ENCODE data around the gene GNLY.

GNLY gene

GRCh38 chr2:85730686-85731230 is 36.6 kb downstream of the GNLY start:
- DNase-seq, result no peak

GRCh38 chr2:85731606-85732005 is 37.4 kb downstream of the GNLY start:
- DNase-seq, result no peak

DNA sequence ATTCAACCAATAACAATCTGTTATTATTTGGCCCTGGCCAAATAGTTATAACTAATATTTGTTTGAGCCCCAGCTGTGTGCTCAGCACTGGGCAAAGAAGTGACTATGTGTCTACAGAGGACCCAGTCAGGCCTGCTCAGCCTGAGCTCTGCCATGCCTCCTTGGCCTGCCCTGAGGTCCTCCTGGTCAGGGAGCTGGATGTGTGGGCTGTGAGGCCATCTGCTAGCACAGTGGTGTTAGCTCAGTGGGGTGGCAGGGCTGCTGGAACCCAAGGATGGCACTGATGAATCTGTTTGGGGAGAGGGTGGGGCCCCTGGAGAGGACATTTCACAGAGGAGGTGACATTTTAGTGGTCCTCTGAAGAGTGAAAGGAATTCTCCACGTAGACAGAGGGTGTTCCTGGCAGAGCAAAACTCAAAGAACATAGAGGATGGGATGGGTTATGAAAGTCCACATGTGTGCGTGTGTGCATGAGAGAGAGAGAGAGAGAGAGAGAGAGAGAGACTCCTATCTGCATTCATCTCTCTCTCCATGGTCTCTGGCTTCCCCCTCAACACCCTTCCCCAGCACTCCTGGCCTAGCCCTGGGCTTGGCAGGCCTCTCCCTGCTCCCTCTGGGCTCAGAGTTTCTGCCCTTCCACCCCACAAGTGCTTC is 38.4 kb downstream of the GNLY start:
- DNase-seq, result no peak

DNA sequence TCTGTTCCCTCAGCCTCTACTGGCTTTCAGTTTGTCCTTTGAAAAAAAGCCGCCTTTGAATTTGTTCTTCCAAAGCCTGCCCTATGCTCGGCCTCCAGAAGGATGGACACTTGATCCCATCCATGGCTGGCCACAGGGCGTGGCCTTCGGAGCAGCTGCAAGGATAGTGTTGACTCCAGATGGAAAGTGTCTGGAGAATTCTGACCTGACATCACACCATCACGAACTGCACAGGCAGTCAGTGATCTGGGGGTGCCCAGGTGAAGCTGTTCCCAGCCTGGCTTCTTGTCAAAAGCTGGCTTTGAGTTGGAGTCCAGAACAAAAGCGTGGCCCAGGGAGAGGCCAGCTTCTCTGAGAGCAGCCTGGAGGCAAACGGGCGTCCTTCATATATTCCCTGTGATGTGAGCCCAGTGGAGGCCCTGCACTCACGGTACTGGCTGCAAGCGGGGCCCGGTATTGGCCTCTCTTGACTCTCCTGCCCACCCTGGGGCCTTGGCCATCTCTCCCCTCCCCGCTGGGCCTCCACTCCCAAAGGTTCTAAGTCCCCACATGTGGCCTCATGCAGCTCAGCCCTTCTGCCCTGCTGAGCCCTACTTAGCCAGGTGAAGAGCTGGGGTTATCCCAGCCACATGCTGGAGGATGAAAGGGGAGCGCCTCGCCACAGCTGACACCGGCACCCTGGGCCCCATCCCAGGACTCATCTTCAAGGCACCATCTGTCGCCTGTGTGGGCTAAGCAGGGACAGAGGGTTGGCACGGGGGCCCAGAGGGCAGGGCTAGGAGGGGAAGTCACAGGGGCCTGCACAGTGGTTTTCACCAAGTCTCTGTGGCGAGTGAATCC is 39.2 kb downstream of the GNLY start:
- no peak for DNase-seq

GRCh38 chr2:85734015-85734414 is 39.9 kb downstream of the GNLY start:
- no peak for DNase-seq

DNA sequence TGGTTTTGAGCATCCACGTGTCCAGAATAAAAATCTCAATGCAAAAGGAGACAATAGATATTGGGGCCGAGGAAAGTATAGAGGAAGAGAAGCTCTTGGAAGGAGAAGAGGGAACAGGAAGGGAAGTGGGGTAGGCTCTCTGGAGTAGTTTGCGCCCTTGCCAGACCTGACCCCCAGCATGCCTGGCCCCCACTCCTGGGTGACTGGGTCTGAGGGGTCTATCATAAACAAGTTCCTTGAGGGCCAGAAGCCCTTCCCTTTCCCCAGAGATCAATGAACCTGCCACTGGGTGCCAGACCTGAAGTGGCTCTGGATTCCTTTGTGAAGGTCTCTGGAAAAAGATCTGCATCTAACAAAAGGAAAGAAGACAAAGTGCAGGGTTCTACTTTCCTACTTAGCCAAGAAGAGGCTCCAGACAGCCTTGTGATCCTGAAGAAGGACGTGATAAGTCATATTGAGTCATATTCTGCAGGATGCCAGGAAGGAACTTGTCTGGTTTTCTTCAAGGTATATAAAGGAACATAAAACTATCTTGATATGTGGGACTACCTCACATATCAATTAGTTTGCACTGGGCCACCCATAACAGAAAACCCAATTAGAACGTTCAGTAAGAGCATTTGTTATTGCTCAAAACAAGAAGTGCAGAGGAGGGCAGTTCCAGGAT is 40.9 kb downstream of the GNLY start:
- no peak for DNase-seq

DNA sequence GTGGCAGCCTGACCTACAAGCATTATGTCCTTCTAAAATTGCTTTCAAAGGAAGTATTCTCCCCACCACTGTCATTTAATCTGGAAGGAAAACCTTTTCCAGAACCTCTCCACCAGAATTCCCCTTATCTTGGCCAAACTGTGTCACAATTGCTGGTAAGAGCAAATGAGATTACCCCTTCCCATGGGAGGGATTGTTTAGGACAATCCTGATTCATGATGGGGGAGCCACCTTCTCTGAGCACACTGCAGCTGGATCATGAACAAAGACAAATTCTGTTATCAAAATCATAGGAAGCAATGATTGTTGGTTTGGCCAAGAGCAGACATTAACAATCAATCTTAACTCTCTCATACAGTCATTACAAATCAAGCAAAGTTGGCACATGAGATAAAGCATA is 41.5 kb downstream of the GNLY start:
- DNase-seq, result no peak

DNA sequence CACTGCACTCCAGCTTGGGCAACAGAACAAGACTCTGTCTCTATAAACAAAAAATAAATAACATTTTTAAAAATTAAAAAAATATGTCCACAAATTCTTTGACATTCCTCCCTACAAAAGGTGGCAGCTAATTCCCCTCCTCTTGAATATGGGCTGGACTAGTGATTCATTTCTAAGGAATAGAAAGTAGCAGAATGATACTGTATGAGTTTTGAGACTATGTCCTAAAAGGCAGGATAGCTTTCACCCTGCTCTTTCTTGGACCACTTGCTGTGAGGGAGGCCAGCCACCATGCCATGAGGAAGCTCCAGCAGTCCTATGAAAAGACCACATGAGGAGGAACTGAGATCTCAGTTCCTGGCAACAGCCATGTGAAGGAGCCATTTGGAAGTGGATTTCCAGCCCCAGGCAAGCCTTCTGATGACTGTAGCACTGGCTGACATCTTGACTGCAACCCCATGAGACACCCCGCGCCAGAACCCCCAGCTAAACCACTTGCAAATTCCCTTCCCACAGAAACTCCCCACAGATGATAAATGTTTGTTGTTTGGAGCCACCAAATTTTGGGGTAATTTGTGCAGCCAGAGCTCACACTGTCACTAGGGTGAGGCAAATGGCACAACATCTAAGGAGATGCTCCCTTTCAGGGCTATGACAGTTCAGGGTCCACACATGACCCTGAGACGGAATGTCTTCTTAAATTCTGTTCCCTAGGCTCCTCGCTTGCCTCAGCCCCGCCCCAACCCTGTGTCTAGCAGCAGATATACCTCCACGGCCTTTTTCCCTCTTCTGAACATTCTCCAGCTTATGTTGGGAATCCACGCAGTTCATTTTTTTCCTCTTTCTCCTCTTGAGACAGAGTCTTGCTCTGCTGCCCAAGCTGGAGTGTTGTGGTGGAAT is 42.5 kb downstream of the GNLY start:
- DNase-seq, result no peak

- DNase-seq, result no peak
Measured at GRCh38 chr2:85737481-85737880, 43.3 kb downstream of the GNLY start.

GRCh38 chr2:85737961-85738360 is 43.8 kb downstream of the GNLY start:
- no peak for DNase-seq

- DNase-seq, result no peak
Measured at GRCh38 chr2:85740193-85740592, 46.0 kb downstream of the GNLY start.

GRCh38 chr2:85741211-85741832 is 47.2 kb downstream of the GNLY start:
- DNase-seq, result no peak

DNA sequence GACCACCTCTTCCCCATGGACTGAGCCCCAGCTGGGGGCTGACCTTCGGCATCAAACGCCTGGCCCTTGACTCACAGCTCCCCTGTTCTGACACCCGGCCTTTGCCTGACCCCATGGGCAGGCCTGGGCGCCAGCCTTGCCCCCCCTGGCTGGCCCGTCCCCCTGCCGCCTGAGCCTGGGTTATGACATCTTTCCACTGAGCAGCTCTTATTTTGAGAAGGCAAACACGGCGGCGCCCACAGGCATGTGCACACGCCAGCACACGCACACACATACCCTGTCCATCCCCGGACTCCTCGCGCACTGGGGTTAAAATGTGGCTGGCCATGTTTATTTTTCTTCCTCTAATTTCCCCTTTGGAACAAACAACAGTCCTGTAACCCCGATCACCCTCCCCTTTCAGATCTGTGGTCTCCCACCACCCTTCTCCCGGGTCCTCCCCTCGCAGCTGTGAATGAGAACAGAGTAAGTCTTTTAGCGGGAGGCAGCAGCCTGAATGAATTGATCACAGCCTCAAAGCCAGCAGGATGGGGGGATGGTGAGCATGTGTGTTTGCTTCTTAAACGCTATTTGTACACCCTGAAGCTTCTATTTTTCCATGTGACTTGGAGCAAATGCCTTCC is 47.8 kb downstream of the GNLY start:
- no peak for DNase-seq

- no peak for DNase-seq
Measured at GRCh38 chr2:85743304-85743978, 49.3 kb downstream of the GNLY start.

DNA sequence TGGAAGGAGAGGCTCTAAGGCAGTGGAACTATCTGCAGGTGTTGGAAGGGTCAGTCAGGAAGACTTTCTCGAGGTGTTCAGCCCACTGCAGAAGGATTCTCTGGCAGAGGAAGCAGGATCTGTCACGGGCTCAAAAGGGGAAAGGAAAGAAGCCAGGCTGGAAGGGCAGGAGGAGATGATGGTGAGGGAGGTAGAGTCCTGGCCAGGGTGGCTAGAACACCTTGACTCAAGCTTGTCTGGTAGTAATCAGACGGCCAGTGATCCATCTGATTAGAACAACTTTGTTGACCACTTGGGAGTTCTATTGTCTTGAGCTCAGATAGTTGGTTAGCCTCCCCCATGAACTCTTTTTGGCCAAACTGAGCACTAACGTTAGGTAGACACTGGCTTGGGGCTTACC is 49.9 kb downstream of the GNLY start:
- no peak for DNase-seq

GRCh38 chr2:85744741-85745601 is 50.8 kb downstream of the GNLY start:
- no peak for DNase-seq

- no peak for DNase-seq
Measured at GRCh38 chr2:85745619-85746018, 51.5 kb downstream of the GNLY start.

DNA sequence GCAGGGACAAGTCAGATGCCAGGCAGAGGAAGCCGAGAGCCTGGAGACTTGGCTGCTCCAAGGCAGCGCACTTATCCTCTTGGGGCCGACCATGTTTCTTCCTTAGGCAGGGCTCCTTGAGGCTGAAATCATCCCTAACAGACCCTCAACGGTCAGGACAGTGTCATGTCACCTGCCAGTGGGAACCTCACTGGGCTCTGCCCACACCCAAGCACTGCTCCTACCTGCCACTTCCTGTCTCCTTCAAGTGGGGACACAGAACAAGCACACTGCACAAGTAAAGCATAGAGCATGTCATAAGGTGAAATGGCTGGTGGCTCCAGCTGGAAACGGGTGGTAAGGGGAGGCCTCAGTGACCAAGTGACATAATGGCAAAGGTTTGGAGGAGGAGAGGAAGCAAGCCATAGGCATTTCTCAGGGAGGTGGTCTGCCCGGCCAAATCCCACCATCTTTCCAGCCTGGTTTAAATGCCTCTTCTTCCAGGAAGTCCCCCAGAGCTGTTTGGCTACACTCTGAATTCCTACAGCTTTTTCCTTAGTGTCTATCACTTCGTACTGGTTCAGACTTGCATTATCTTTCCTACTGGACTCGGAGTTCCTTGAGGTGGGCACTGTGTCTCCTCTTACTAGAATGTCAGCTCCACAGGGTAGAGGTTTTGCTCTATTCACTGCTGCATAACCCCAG is 52.3 kb downstream of the GNLY start:
- no peak for DNase-seq

GRCh38 chr2:85747441-85747840 is 53.3 kb downstream of the GNLY start:
- DNase-seq, result no peak
